HG03108 (cell line): ENCODE data around the gene RBBP9.
A peak's percentile ranks its signal among the peaks of the same experiment; 100 is the strongest.
"Not testable (repeated sequence)": the region's sequence is repeated elsewhere in the genome, so short reads cannot be mapped to it uniquely, and the experiment has no call there.

Experiments used
- ATAC-seq: cut with Tn5 transposase; IDR thresholded peaks from one replicate; pipeline ENCODE4 v1.9.1; 2021; ENCODE audit warnings: moderate library complexity; ENCODE audit not compliant: unreplicated experiment

RBBP9 gene

GRCh38 chr20:18506744-18507143 lies 9.7 kb upstream of the RBBP9 start:
- ATAC-seq: no peak

- ATAC-seq: no peak
Measured at GRCh38 chr20:18504479-18505060, 7.5 kb upstream of the RBBP9 start.

- not testable (repeated sequence) for ATAC-seq
Measured at GRCh38 chr20:18501672-18502071, 4.6 kb upstream of the RBBP9 start.

- no peak for ATAC-seq
Measured at GRCh38 chr20:18497603-18498002, 578 bp upstream of the RBBP9 start.

GRCh38 chr20:18496042-18496441 lies 983 bp downstream of the RBBP9 start:
- ATAC-seq: no peak

GRCh38 chr20:18488301-18488700 lies 8.7 kb downstream of the RBBP9 start:
- ATAC-seq: no peak

GRCh38 chr20:18481596-18481995 lies 15.4 kb downstream of the RBBP9 start:
- no peak for ATAC-seq

- no peak for ATAC-seq
Measured at GRCh38 chr20:18477821-18478220, 19.2 kb downstream of the RBBP9 start.

- ATAC-seq: no peak
Measured at GRCh38 chr20:18477218-18477617, 19.8 kb downstream of the RBBP9 start.

GRCh38 chr20:18466894-18467730 lies 29.9 kb downstream of the RBBP9 start, which contains the start of the genes DZANK1 and POLR3F:
TSS of gene DZANK1 (minus strand) at chr20:18467030. CDS start at chr20:18465358, 1,672 bp downstream.
TSS of gene POLR3F (plus strand) at chr20:18467390. CDS start at chr20:18467507, 117 bp downstream.
- ATAC-seq: peak; percentile 93

GRCh38 chr20:18466574-18466893 lies 30.5 kb downstream of the RBBP9 start:
- peak; percentile 19 for ATAC-seq

GRCh38 chr20:18465536-18466200 lies 31.4 kb downstream of the RBBP9 start:
- no peak for ATAC-seq

GRCh38 chr20:18456600-18456999 lies 40.4 kb downstream of the RBBP9 start:
- no peak for ATAC-seq

- no peak for ATAC-seq
Measured at GRCh38 chr20:18443886-18444285, 53.1 kb downstream of the RBBP9 start.

GRCh38 chr20:18440403-18440802 lies 56.6 kb downstream of the RBBP9 start:
- no peak for ATAC-seq

- ATAC-seq: no peak
Measured at GRCh38 chr20:18436847-18437246, 60.2 kb downstream of the RBBP9 start.
